Measurements from ENCODE around the gene ADCY2.

ADCY2 gene

DNA sequence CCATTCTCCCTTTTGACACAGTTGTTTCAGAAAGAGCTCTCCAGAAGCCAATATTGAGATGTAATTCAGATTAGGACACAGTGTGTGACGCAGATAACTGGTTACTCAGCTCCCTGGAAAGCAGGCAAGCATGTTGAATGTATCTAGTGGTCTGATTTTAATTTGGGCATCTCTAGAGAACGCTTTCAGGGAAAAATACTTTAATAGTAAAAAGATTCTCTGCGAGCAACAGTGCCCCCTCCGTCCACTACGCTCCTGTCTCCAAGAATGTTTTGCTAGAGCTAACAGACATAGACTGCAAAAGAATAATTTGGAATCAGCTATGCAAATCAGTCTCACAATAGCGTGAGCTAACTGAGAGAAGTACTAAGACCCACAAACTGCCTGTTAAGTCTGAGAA, 431.7 kb downstream of the ADCY2 start:
- no peak for DNase-seq (ENCODE audit: low read depth, low spot score)

DNA sequence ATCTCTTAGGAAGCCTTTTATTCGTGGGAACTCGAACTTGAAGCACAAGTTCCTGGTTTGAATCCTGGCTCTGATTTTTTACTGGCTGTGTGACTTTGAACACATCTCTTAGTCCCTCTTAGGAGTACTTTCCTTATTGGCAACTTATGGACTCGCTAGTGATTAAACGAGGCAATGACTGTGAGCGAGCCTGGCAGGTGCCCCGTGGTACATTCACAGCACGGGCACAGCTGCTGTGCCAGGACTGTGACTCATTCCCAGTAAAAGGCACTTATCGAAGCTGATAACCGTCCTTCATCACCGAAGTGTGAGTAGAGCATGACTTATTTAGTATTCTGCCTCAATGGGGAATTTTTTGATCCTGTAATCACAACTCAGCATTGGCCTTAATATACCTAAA, 432.3 kb downstream of the ADCY2 start:
- DNase-seq (ENCODE audit: low read depth, low spot score), result no peak

DNA sequence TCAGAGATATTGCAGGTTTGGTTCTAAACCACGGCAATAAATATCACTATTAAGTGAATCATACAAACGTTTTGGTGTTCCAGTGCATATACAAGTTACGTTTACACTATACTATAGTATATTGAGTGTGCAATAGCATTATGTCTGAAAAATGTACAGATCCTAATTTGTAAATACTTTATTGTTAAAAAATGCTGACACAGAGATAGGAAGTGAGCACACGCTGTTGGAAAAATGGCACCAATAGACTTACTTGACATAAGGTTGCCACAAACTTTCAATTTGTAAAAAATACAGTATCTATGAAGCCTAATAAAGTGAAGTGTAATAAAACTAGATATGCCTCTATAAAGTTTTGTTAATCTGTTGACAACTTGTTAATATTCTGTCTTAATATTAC, 439.0 kb downstream of the ADCY2 start:
- DNase-seq (ENCODE audit: low read depth, low spot score), result no peak

DNA sequence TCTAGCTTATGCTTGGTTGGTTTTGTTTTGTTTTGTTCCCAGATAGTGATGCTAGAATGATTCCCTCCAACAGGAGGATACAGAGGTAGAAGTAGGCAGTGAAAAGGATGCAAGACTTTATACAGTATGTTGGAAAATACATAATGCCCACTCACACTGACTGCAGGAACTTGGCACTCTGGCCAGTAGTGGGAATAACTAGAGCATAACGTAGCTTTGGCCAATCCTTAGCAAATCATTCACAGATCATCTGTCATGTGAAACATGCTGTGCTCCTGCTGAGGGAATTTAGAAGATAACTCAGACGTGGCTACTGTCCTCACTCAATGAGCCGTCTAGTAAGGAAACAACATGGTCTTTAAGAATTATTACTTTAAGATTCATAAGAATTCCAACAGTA, 441.5 kb downstream of the ADCY2 start:
- DNase-seq (ENCODE audit: low read depth, low spot score), result no peak

DNA sequence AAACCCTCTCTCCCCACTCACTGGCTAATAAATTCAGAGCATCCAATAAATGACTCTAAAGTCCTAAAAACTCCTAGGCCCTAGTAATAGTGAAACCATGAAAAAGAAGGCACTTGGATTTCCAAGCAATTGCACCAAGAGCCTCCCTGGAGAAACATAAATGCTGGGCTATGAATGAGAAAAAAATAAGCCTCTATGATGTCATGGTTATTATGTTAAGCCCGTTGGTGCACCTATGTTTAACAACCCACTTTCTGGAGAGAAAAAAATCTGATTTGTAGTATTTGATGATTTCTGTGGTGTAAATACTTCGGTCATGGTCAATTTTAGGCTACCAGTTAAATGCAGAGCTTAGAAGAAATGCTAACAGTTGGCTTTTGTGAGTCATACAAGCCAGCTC, 446.6 kb downstream of the ADCY2 start:
- no peak for DNase-seq (ENCODE audit: low read depth, low spot score)

DNA sequence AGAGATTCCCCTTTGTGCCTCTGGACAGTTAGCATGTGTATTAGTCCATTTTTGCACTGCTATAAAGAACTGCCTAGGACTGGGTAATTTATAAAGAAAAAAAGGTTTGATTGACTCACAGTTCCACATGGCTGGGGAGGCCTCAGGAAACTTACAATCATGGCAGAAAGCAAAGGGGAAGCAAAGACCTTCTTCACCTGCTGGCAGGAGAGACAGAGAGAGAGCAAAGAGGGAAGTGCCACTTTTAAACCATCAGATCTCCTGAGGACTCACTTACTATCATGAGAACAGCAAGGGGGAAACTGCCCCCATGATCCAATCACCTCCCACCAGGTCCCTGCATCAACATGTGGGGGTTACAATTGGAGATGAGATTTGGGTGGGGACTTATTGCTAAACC, 449.0 kb downstream of the ADCY2 start:
- no peak for DNase-seq (ENCODE audit: low read depth, low spot score)

DNA sequence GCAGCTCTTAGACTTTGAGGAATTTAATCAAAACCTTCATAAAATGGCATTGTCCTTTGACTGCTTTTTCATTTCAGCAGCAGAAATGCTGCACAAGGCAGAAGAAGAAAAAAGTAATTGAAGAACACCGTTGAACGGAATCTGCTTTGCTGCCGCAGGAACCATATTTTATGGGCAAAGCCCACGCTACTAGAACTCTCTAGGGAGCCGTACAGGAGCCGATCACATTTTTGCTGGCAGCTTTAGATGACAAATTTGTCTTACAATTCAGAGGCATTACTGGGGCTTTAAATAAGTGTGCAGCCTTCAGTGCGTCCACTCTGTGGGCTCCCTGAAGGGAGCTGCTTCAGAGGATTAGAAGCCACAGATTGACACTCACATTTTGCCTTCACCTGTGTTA, 449.6 kb downstream of the ADCY2 start:
- no peak for DNase-seq (ENCODE audit: low read depth, low spot score)

DNA sequence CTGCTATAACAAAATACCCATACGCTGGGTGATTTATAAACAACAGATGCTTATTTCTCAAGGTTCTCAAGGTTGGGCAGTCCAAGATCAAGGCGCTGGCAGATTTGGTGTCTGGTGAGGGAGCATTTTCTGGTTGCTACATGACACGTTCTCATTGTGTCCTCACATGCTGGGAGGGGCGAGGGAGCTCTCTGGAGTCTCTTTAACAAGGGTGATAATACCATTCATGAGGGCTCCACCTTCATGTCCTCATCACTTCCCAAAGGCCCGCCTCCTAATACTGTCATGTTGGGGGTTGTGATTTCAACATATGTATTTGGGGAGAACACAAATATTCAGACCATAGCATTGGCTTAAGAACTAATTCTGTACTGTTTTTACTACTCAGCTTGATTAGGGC, 450.4 kb downstream of the ADCY2 start:
- no peak for DNase-seq (ENCODE audit: low read depth, low spot score)

DNA sequence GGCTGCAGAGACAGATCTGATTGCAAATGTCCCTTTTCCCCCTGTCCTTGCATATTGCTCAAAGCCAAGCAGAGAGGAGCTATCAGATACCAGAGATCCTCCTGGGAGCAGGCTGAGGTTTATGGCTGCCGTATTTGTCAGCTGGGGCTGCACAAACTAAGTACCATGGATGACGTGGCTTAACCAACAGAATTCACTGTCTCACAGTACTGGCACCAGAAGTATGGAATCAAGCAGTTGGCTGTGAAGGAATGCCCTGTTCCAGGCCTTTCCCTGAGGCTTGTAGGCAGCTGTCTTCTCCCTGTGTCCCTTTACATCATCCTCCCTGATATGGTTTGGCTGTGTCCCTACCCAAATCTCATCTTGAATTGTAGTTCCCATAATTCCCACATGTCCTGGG, 452.4 kb downstream of the ADCY2 start:
- no peak for DNase-seq (ENCODE audit: low read depth, low spot score)

DNA sequence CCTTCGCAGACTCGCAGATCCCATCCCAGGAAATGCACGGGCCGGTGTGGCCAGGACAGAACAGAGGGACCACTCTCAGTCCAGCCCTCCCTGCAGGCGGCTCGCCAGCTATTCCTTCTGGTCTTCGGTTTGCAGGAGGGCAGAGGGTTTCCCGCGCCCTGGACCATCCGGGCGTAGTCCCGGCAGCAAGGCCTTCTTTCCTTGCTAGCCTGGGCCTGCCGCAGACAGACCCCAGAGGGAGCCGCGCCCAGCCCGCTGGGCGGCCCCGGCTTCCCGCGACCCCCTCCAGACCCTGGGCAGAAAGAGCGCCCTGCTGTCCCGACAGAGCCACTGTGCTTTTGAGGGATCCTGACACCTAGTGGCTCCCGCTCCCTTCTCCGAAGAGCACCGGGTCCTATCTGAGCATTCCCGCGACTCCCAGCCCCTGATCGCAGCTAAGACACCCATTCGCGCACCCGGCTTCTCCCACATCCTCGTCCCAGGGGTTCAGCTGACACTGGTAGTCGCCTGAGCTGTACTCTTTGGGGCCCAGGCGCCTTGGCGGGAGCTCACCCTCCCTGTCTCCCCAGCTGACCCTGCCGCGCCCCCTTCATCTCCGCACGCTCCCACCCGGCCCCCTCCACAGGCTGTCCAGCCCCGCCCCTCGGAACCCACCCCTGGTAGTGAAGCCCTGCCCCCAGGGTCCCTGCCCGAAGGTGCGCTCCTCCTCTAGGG, 453.9 kb downstream of the ADCY2 start:
- peak; percentile 79 for DNase-seq (ENCODE audit: low read depth, low spot score)

DNA sequence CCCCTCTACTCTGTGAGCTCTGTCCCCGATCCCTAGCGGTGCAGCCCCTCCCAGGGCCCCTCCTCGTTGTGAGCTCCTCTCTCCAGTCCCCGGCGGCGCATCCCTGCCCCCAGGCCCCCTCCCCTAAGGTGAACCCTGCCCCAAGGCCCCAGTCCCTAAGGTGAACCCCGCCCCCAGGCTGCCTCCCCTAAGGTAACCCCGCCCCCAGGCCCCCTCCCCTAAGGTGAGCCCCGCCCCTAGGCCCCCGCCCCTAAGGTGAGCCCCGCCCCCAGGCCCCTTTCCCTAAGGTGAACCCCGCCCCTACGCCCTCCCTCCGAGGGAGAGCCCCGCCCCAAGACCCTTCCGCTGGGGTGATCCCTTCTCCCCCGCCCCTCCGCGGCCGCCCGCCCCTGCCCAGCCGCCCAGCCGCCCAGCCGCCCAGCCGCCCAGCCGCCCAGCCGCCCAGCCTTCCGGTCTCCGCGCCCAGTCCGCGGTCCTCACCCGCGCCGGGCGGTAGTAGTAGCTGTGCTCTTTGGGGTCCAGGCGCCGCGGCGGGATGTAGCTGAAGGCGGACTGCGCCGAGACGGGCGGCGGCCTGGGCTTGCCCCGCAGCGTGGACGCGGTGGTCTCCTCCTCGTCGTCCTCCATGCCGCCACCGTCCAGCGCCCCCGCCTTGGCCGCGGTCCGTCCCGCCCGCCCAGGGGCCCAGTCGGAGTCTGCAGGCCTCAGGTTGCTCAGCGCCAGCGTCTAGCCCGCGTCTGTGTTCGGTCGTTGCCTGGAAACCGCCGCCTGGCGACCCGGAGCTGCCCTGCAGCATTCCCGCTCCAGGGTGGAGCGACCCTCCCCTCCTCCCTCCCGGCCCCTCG, 454.7 kb downstream of the ADCY2 start, which contains the start of gene CFAP90:
Gene CFAP90, minus strand, starts transcription at position 739 of the 845 bp plus-strand sequence. Its CDS starts 112 bp downstream, at position 627.
- peak; percentile 91 for DNase-seq (ENCODE audit: low read depth, low spot score)

DNA sequence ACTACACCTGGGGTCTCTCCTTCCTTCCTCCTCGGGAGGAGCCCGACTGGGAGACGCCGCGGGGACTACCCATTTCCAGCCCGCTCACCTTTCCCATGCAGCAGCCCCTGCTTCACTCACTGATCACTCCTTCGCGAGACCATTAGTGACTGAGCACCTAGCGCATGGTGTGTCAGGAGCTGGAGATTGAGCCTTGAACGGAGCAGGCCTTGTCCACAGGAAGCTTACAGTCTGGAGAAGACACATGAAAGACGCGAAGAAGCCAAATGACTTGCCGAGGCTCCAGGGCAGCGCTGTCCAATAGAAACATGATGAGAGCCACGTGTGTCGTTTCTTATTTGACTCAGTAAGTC, 455.3 kb downstream of the ADCY2 start:
- DNase-seq (ENCODE audit: low read depth, low spot score), result no peak

DNA sequence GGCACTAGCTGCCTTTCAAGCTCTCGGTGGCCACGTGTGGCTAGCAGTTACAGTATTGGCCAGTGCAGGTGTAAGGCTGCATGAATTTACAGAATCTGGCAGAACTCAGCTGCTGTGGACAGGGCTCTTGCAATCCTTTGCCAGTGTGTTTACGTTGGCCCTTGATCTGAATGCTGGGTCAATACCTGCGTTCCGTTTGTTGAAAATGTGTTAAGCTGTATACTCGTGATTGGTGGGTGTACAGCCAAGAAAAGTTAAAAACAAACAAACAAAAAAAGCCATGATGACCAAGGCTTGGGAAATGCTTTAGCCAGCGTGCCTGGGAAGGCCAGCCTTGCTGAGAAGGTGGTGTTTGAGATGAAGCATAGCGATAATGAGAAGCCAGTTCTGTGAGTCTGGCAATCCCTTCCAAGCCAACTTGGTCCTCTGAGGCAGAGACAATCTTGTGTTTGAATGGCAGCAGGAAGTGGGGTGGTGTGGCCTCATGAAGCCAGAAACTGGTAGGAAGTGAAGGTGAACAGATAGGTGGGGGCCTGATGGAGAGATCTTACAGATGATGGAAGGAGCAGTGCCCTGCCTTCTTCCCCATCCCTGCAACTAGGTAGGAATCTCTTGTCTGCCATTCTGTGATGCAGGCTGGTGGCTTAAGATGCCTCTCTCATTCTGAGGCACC, 455.8 kb downstream of the ADCY2 start:
- no peak for DNase-seq (ENCODE audit: low read depth, low spot score)

DNA sequence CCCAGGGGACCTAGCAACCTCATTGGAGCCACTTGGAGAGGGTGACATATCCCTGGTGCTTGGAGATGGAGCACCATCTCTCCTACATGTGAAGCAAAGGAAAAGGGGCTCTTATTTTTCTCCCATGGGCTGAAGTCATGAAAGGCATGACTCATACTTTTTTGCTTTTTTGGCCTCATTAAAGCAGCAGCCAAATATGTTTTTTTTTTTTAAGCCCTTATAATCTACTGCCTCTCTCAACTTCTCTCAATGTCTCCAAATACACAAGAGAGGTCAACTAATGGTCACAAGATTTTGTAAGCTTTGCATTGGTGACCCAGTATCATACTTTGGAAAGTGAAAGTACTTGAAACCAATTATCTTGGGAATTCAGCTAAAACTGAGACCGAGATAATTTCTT, 456.6 kb downstream of the ADCY2 start:
- no peak for DNase-seq (ENCODE audit: low read depth, low spot score)

DNA sequence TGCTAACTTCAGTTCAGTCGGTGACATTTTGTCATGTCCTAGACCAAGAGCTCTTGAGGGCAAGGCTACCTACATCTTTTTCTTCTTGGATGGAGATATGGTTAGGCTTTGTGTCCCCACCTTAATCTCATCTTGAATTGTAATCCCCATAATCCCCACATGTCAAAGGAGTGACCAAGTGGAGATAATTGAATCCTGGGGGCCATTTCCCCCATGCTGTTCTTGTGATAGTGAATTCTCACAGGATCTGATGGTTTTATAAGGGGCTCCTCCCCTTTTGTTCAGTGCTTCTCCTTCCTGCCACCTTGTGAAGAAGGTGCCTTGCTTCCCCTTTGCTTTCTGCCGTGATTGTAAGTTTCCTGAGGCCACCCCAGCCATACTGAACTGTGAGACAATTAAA, 457.1 kb downstream of the ADCY2 start:
- DNase-seq (ENCODE audit: low read depth, low spot score), result no peak

DNA sequence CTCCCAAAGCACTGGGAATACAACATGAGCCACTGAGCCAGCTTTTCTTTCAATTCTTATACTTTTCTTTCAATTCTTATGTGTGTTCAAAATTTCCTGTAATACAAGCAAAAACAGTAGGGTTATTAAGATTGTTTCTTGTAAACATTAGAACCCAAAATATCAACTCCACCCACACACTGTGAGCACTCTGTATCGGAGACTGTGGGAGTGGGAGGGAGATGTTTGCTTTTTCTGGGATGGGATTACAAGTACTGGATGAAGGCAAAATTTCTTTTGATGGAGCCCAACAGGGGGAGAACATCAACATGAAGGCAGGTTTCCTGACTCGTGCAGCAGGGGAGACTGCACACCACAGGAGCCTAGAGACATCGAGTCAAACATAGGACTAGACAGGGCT, 459.7 kb downstream of the ADCY2 start:
- DNase-seq (ENCODE audit: low read depth, low spot score), result no peak

DNA sequence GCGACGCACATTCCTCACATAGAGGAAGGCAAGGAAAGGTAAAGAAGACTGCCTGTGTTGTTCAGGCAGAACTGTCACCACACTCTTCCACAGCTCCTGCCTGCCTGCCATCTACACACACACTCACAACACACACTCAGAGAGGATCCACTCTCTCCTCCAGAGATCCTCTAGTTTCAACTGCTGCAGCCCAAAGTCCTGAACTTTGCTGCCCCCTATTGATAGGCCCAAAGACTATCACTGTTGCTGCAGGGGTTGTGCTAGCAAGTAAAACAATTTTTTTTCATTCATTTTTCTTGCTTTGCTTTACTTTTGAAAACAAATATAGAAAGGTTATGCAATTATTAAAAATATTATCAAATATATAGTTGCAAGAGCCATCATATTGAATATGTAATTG, 460.9 kb downstream of the ADCY2 start:
- DNase-seq (ENCODE audit: low read depth, low spot score), result peak; percentile 34

DNA sequence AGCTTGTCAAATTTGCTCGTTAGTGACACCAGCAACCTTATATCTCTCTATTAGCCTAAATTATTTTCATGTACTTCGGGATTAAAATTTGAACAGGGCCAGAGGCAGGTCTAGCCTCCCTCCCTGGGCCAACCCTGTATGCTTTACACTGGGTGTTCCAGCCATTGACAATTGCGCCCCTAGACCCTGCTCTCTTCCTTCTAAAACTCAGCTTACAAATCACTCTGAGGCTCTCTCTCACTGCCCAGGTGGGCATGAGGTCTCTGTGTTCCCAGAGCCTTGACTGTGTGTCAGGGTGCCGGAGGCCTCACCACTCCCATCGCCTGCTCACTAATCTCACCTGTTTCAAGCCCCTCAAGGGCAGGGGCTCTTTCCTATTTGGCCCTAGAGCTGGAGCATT, 461.4 kb downstream of the ADCY2 start:
- no peak for DNase-seq (ENCODE audit: low read depth, low spot score)

DNA sequence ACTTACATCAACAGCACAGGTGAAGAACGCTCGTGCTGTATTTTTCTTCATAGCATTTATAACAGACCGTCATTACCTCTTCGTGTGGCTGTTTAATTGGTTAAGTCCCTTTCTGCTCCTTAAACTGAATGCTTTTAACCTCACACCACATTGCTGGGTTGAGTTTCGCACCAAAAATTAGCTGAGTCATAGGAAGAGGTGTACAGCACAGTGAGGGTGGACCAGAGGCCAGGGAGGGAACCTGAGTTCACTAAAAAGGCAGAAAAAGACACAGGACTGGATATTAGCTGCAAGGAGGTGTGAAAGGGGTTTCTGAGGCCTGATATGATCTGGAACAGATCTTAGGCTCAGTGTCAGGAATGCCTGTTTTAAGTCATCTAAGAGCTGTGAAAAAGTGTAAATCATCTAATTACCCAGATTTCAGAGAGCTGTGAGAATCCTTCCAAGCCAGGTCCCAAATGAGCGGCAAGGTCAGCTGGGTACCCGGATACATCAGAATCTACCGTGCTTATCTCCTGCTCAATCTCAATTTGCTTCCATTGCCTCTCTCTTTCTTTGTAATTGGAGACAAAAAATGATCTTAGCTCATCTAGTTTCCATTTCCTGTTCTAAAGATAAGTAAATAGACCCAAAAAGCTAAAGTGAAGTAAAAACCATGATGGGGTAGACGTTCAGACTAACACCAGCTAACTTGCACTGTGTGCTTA, 462.1 kb downstream of the ADCY2 start:
- no peak for DNase-seq (ENCODE audit: low read depth, low spot score)

DNA sequence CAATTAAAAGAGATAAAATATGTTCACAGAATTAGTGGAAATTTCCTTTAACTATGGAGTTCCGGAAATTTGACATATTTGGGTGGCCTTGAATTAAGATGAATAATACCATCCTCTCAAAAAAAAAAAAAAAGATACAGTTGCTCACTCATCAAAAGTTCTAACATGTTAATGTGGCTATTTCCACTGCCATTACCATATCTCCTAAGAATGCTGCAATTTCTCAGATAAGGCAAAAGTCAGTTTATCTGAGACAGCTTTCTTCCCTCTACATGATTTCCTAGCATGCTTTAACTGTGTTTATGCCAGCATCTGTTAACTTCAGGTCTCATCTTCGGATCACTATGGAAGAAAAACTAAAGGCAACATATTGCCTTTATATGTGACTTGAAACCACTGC, 470.3 kb downstream of the ADCY2 start:
- DNase-seq (ENCODE audit: low read depth, low spot score), result no peak

DNA sequence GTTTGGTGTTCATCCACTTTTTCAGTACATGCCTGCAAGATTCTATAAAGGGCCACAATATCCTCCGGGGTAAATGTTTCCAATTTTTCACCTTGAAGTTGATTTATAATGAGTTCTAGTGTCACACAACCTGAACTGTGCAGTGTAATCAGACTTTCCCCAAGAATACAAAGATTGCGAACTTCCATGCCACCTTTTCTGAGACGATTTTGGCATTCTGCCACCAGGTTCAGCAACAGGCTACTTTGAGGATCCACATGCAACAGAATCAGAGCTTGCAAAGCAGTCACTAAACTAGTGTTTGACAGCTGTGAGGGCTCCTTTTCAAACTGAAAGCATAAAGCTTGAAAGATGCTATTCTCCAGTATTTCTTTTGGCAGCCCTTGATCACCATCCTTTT, 471.3 kb downstream of the ADCY2 start:
- DNase-seq (ENCODE audit: low read depth, low spot score), result no peak

DNA sequence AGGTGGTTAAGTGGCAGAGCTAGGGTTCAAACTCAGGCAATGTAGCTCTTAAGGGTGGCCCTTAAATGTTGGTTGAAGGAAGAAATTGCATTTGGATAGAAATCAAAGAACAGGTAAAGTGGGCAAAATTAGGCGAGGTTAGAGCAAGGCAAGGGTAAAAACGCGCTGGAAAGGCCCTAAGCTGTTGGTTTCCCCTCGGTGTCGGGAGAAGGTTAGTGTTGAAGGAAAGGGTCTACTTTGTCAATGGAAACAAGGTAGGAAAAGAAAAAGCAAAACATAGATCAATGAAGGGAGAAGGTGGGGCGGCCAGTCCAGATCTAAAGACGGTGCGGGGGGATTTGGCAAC, 472.5 kb downstream of the ADCY2 start:
- DNase-seq (ENCODE audit: low read depth, low spot score), result no peak
